IPS-NIHi7 (cell line): Measurements from ENCODE around the gene PARD3B.

Experiments
- DNase-seq: peaks from one replicate; pipeline ENCODE4 v3.0.0; 2012; ENCODE audit warnings: mixed read lengths; ENCODE audit errors: extremely low spot score

PARD3B gene

GRCh38 chr2:204834716-204835384, 289.6 kb downstream of the PARD3B start:
- DNase-seq: no peak

GRCh38 chr2:204835786-204836185, 290.5 kb downstream of the PARD3B start:
- no peak for DNase-seq

- no peak for DNase-seq
Observed at GRCh38 chr2:204840504-204840903, 295.2 kb downstream of the PARD3B start.

GRCh38 chr2:204842068-204842467, 296.8 kb downstream of the PARD3B start:
- DNase-seq: no peak

GRCh38 chr2:204842661-204843485, 297.6 kb downstream of the PARD3B start:
- peak; percentile 10 for DNase-seq

GRCh38 chr2:204846471-204846870, 301.2 kb downstream of the PARD3B start:
- DNase-seq: no peak

GRCh38 chr2:204849892-204850291, 304.6 kb downstream of the PARD3B start:
- DNase-seq: no peak

- DNase-seq: no peak
Observed at GRCh38 chr2:204850581-204850980, 305.3 kb downstream of the PARD3B start.

GRCh38 chr2:204853905-204854304, 308.6 kb downstream of the PARD3B start:
- DNase-seq: no peak

- no peak for DNase-seq
Observed at GRCh38 chr2:204860274-204860673, 315.0 kb downstream of the PARD3B start.

GRCh38 chr2:204862809-204863208, 317.5 kb downstream of the PARD3B start:
- no peak for DNase-seq

- no peak for DNase-seq
Observed at GRCh38 chr2:204863336-204863735, 318.1 kb downstream of the PARD3B start.

GRCh38 chr2:204869132-204869823, 324.0 kb downstream of the PARD3B start:
- DNase-seq: no peak

GRCh38 chr2:204870053-204870452, 324.8 kb downstream of the PARD3B start:
- DNase-seq: no peak

GRCh38 chr2:204871231-204871953, 326.1 kb downstream of the PARD3B start:
- DNase-seq: no peak

GRCh38 chr2:204876311-204876710, 331.0 kb downstream of the PARD3B start:
- DNase-seq: no peak

- DNase-seq: no peak
Observed at GRCh38 chr2:204877691-204878090, 332.4 kb downstream of the PARD3B start.

- DNase-seq: no peak
Observed at GRCh38 chr2:204880928-204881327, 335.7 kb downstream of the PARD3B start.

- no peak for DNase-seq
Observed at GRCh38 chr2:204881655-204882054, 336.4 kb downstream of the PARD3B start.

GRCh38 chr2:204885747-204886146, 340.5 kb downstream of the PARD3B start:
- peak; percentile 50 for DNase-seq

GRCh38 chr2:204886713-204887112, 341.4 kb downstream of the PARD3B start:
- no peak for DNase-seq

GRCh38 chr2:204888222-204888621, 342.9 kb downstream of the PARD3B start:
- no peak for DNase-seq
